Keratinocyte (primary cell): ENCODE data around the gene NRSN2.

Source experiments
- EZH2 ChIP-seq: IDR thresholded peaks from one replicate; pipeline ENCODE4 v1.6.1; 2012; ENCODE audit warnings: inconsistent platforms, mild to moderate bottlenecking, low read length, moderate library complexity
- TF ChIP-seq, protein P1 (sequence below), 3 experiments: IDR thresholded peaks in 1 of 3; conservative IDR thresholded peaks in 1 of 3; optimal IDR thresholded peaks in 1 of 3; 2 replicates in 2 of 3; 3 replicates in 1 of 3; pipeline versions ENCODE3 to v1.5.1; 2011; ENCODE audit warnings: low read length in 3 of 3, mild to moderate bottlenecking in 3 of 3, moderate library complexity in 2 of 3, control low read depth in 1 of 3, inconsistent platforms in 1 of 3; ENCODE audit not compliant: insufficient read depth in 2 of 3; ENCODE audit errors: extremely low read depth in 1 of 3

DNA sequence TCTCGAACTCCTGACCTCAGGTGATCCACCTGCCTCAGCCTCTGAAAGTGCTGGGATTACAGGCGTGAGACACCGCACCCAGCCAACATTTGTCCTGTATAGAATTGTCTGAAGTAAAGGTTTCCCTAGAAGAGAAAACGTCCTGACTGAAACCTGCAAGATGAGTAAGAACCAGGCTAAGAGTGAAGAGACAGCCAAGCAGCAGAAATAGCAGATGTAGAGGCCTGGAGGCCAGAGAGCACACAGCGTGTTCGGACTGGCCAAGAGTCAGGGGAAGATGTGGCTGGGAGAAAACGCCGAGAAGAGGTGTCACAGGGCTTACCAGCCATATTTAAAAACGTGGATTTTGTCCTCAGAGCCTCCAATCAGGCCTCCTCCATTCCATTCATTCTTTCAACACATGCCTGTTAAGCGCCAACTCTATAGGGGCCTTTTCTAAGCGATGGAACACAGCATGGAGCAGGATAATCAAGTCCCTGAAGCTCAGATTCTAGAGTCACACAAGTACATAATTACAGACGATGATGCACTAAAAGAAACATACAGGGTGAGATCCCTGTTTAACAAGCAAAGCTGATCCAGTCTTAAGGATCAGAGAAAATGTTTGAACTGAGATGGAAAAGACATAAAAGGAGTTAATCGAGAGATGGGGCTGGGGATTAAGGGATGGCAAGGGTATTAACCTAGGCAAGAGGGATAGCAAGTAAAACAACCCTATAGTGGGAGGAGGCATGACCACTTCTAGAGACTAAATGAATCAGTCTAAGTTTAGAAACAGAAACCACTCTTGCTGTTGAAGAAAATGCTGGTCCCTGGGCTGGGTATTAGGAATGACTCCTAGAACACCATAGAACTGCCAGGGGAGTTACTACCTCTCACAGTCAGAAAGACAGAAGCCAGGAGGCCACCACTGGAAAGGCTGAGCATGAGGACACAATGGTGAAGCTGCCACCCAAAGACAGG lies 44.7 kb upstream of the NRSN2 start:
- TF ChIP-seq, protein P1, sequence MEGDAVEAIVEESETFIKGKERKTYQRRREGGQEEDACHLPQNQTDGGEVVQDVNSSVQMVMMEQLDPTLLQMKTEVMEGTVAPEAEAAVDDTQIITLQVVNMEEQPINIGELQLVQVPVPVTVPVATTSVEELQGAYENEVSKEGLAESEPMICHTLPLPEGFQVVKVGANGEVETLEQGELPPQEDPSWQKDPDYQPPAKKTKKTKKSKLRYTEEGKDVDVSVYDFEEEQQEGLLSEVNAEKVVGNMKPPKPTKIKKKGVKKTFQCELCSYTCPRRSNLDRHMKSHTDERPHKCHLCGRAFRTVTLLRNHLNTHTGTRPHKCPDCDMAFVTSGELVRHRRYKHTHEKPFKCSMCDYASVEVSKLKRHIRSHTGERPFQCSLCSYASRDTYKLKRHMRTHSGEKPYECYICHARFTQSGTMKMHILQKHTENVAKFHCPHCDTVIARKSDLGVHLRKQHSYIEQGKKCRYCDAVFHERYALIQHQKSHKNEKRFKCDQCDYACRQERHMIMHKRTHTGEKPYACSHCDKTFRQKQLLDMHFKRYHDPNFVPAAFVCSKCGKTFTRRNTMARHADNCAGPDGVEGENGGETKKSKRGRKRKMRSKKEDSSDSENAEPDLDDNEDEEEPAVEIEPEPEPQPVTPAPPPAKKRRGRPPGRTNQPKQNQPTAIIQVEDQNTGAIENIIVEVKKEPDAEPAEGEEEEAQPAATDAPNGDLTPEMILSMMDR (optimal IDR thresholded peaks at IDR 0.05 in 1 of 3, IDR thresholded peaks at IDR 0.05 in 1 of 3, conservative IDR thresholded peaks at IDR 0.05 in 1 of 3; ENCODE audit: extremely low read depth in 1 of 3, insufficient read depth in 2 of 3, low read length in 3 of 3): no peak
- TF ChIP-seq EZH2: no peak
